ENCODE data around the gene GAREM1. TPM values are rescaled to one million over a fixed set of nuclear protein-coding genes. Genes with fewer than 3 reads are reported as not detected.

The GAREM1 gene
- total and polyA plus RNA-seq, 2 of the 8 experiments (the other 6 are each of a cell fraction or from before 2014, with no cell fraction given) = 3.6 to 9.2 TPM

DNA sequence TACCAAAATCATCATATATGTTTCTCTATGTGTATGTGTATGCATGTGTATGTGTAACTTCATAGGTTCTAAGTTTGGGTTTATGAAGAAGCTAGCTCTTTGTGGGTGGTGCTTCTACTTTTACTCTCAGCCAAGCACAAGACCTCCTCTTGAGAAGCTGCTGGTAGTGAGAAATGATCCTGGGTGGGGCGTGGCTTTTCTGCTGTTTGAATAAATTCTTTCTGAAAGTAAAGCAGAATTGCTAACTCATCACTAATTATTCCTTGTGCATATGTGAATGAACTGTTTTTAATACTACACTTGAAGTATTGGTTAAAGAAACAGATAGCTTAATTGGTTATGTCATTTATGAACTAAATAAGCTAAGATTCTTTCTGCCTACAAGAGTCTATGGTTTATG lies 7.6 kb upstream of the GAREM1 start:
- WGBS, 2 experiments (ENCODE audit: extremely low coverage in 1 of 2, insufficient coverage in 1 of 2, insufficient read length in 1 of 2, insufficient replicate concordance in 2 of 2, low coverage in 1 of 2, low lambda C conversion rate in 2 of 2, missing lambda C conversion rate in 1 of 2) = 69% methylated on average over 1 of the region's 1 CpG; no CpG with 5 or more reads in 1 of the 2 experiments
- no peak for DNase-seq (ENCODE audit: low read depth in 1 of 2, low spot score in 2 of 2)
- H2BK12ac ChIP-seq (ENCODE audit: low read depth, low read length) = no peak overlapping the region
- H2BK5ac ChIP-seq (ENCODE audit: low read depth, low read length) = no peak overlapping the region
- H3K23ac ChIP-seq (ENCODE audit: insufficient read length) = no peak overlapping the region
- no peaks in the 10 kb centered on the region for H3K36me3 ChIP-seq (ENCODE audit: control insufficient read depth in 2 of 4, insufficient read depth in 4 of 4, low read length in 3 of 4)
- no peak overlapping the region for H2BK120ac ChIP-seq (replicated peaks; ENCODE audit: low read depth, low read length)
- no peaks in the 10 kb centered on the region for H3K4me1 ChIP-seq (replicated peaks in 1 of 4; ENCODE audit: control insufficient read depth in 3 of 4, insufficient read depth in 4 of 4, low read length in 3 of 4)
- no peak overlapping the region for H2AFZ ChIP-seq (ENCODE audit: low read length)
- no peak overlapping the region for H3K4me3 ChIP-seq (ENCODE audit: extremely low read depth in 1 of 4, insufficient read depth in 2 of 4, low read depth in 3 of 4, low read length in 4 of 4)
- no peaks in the 10 kb centered on the region; a peak in 3 of 7 replicates for H3K27me3 ChIP-seq (replicated peaks in 1 of 4; ENCODE audit: control insufficient read depth in 3 of 4, extremely low read depth in 1 of 4, insufficient read depth in 3 of 4, low read length in 3 of 4)
- H4K20me1 ChIP-seq (replicated peaks in 1 of 2; ENCODE audit: control insufficient read depth in 1 of 2, insufficient read depth in 2 of 2, low read length in 2 of 2) = no peaks in the 10 kb centered on the region
- FAIRE-seq = no peak
- CTCF ChIA-PET (ENCODE audit: partially characterized antibody) = interaction anchor here (0.7 to 1.1 kb wide), 4 partner anchors 39 to 321 kb away, joined by 3 to 4 read pairs (median 3); no protein-coding TSS in a partner anchor
- no peaks in the 10 kb centered on the region for H3K23me2 ChIP-seq (ENCODE audit: low read depth, low read length)
- no peak overlapping the region for H2BK15ac ChIP-seq (ENCODE audit: low read length)
- no peak overlapping the region for H4K91ac ChIP-seq (replicated peaks; ENCODE audit: insufficient read length, low read length)
- H3K9ac ChIP-seq (replicated peaks in 1 of 4; ENCODE audit: extremely low read depth in 1 of 4, low read depth in 3 of 4, low read length in 3 of 4) = no peak overlapping the region
- H3K27ac ChIP-seq (ENCODE audit: low read depth, low read length) = no peak overlapping the region
- H3K79me1 ChIP-seq (ENCODE audit: low read depth, low read length) = no peaks in the 10 kb centered on the region
- H3K56ac ChIP-seq (replicated peaks; ENCODE audit: insufficient read length, low read depth, low read length) = no peak overlapping the region
- no peaks in the 10 kb centered on the region; a peak in 1 of 4 replicates for H3K9me3 ChIP-seq (ENCODE audit: insufficient read depth in 2 of 2, low read depth in 1 of 2, low read length in 1 of 2)
- no peak overlapping the region for H2AK5ac ChIP-seq (ENCODE audit: low read depth, low read length)
- H3K79me2 ChIP-seq (ENCODE audit: control insufficient read depth in 1 of 2, insufficient read depth in 2 of 2, low read length in 2 of 2) = no peaks in the 10 kb centered on the region
- no peak overlapping the region for H3K18ac ChIP-seq (ENCODE audit: extremely low read depth, low read length)
- no peak overlapping the region for H4K8ac ChIP-seq (ENCODE audit: extremely low read depth, insufficient read depth, low read length)
- no peak overlapping the region for H3K4ac ChIP-seq (replicated peaks; ENCODE audit: insufficient read length, low read depth, low read length)
- no peak overlapping the region for H3K14ac ChIP-seq (ENCODE audit: insufficient read length)
- POLR2A ChIA-PET (ENCODE audit: partially characterized antibody) = no interaction called here
- H3K4me2 ChIP-seq (ENCODE audit: insufficient read depth in 1 of 2, low read depth in 2 of 2, low read length in 2 of 2) = no peak overlapping the region
- H4K5ac ChIP-seq (ENCODE audit: insufficient read length, low read depth, low read length) = no peak overlapping the region
- no peak overlapping the region for H2BK20ac ChIP-seq (ENCODE audit: low read length)
- no peak for TF ChIP-seq CEBPB (IDR thresholded peaks at IDR 0.05; ENCODE audit: low read depth, low read length)
- no peak for TF ChIP-seq KDM1A (IDR thresholded peaks at IDR 0.05; ENCODE audit: borderline replicate concordance, low read length)
- TF ChIP-seq USF2 (IDR thresholded peaks at IDR 0.05; ENCODE audit: low read length) = no peak
- TF ChIP-seq CBX8 (IDR thresholded peaks at IDR 0.05; ENCODE audit: borderline replicate concordance, low read depth, low read length) = no peak
- no peak for TF ChIP-seq RAD21 (IDR thresholded peaks at IDR 0.05 in 1 of 2, conservative IDR thresholded peaks at IDR 0.05 in 1 of 2; ENCODE audit: low read depth in 2 of 2, low read length in 2 of 2)
- no peak for TF ChIP-seq CHD2 (IDR thresholded peaks at IDR 0.05; ENCODE audit: low read length)
- no peak for TF ChIP-seq YY1 (IDR thresholded peaks at IDR 0.05; ENCODE audit: low read depth, low read length)
- no peak for TF ChIP-seq MAFK (IDR thresholded peaks at IDR 0.05; ENCODE audit: low read depth, low read length)
- TF ChIP-seq BACH1 (IDR thresholded peaks at IDR 0.05; ENCODE audit: low read length) = no peak
- no peak for TF ChIP-seq NANOG (IDR thresholded peaks at IDR 0.05; ENCODE audit: insufficient read depth, low read depth, low read length, poor library complexity, severe bottlenecking)
- TF ChIP-seq TAF7 (optimal IDR thresholded peaks at IDR 0.05; ENCODE audit: borderline replicate concordance, low read depth, low read length) = no peak
- no peak for TF ChIP-seq SIRT6 (IDR thresholded peaks at IDR 0.05; ENCODE audit: low read length)
- no peak for TF ChIP-seq PHF8 (conservative IDR thresholded peaks at IDR 0.05; ENCODE audit: low read depth, low read length)

Measured in H1 (cell line).